GM11168 (cell line): ENCODE measurements around the gene SPNS3.

Source experiments
- in situ Hi-C: fragments of 300-500 bp; cut with MboI; formaldehyde crosslinking; loops from one replicate; pipeline ENCODE4 v1.12.0; 2022; ENCODE audit warnings: low sequenced_read_pairs; ENCODE audit not compliant: unreplicated experiment

The SPNS3 gene

DNA sequence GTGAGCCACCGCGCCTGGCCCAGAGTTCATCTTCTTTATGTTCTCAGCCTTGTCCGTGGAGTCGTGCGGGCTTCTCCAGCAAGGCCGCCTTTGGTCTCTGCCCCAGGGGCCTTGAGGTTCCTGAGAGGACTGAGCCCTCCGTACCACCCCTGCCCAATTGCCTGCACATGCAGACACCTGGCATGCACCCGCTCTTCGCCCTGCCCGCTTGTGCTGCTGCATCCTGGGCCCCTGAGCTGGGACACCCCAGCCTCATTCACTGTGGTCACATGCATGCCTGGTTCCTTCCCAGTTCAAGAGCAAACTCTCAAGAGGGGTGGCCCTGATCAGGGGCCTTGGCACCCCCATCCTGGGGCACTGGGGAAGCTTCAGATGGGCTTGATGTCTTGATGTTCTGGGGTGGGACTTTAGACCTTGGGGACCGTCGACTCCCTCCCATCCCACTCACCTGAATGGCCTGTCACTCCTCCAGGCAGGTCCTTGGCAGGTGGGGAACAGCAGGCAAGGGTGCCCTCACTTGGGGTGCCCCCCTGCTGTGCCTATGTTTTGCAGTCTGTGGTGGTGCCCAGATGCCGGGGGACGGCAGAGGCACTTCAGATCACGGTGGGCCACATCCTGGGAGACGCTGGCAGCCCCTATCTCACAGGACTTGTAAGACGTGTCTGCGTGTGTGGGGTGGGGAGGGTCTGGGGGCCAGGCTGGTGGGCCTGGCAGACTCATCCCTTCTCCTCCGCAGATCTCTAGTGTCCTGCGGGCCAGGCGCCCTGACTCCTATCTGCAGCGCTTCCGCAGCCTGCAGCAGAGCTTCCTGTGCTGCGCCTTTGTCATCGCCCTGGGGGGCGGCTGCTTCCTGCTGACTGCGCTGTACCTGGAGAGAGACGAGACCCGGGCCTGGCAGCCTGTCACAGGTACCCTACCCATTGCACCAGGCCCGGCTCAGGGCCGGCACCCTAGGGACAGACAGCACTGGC is 52.2 kb downstream of the SPNS3 start:
- in situ Hi-C loops, result no loop called here

DNA sequence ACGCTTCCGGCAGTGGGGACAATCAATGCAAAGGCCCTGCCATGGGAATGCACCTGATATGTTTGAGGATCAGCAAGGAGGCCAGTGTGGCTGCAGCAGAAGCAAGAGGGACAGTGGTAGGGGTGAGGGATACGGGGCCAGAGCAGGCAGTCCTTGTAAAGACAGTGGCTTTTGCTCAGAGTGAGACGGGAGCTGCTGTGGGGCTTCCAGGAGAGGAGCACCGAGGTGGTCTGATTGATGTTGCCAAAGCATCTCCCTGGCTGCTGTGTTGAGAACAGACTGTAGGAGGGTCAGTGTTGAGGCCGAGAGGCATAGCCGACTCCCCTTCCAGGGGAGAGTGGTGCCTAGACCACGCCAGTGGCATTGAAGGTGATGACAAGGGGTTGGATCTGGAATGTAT is 53.6 kb downstream of the SPNS3 start:
- in situ Hi-C loops, result no loop called here

DNA sequence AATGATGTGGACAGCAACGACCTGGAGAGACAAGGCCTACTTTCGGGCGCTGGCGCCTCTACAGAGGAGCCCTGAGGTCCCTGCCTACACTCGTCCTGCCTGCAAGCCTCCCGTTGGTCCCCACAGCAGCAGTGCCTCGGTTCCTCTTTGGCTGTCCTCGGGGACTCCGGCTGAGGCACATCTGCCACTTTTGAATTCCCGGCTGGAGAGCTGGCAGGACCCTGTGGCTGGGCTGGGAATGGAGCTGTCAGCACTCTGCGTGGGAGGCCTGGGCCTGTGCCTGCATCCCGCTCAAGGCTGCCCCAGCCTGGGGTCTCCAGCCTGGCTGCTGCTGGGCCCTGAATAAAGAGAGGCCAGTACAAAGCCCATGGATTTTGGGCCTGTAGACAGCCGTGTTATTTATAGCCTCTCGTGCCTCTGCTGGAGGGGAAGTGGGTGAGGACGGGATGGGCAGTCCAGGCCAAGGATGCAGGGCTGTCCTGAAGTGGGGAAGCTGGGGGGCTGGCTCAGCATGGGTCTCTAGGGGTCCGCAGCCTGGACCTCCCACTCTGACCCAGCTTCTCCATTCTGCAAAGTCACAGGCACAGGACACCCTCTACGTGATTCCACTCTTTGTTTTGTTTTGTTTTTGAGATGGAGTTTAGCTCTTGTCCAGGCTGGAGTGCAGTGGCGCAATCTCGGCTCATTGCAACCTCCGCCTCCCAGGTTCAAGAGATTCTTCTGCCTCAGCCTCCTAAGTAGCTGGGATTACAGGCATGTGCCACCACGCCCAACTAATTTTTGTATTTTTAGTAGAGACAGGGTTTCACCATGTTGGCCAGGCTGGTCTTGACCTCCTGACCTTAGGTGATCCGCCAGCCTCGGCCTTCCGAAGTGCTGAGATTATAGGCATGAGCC is 54.3 kb downstream of the SPNS3 start:
- in situ Hi-C loops, result no loop called here

DNA sequence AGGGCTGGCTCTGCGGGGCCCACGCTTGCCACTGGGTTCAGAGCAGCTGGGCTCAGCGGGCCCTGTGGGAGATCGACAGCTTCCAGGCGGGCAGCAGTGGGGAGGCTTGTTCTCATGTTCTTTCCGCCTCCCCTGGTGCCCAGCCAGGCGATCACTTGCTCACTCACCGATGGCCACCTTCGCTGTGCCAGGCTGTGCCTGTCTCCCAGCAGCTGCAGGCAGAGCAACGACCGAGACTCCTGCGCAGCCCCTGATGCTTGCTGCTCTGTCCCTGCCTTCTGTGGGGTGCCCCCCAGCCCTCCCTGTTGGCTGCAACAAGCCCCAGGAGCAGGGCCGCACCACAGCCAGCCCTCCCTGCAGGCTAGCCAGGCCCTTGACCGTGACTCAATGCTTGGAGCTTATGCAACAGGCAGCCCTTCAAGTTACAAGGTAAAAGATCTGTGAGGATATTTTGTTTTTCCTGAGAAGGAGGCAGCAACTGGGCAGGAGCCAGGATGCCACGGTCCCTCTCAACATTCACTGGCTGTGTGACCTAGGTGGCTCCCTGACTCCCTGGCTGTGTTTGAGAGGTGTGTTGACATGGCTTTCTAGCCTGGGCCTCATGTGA is 55.4 kb downstream of the SPNS3 start:
- in situ Hi-C loops, result no loop called here

DNA sequence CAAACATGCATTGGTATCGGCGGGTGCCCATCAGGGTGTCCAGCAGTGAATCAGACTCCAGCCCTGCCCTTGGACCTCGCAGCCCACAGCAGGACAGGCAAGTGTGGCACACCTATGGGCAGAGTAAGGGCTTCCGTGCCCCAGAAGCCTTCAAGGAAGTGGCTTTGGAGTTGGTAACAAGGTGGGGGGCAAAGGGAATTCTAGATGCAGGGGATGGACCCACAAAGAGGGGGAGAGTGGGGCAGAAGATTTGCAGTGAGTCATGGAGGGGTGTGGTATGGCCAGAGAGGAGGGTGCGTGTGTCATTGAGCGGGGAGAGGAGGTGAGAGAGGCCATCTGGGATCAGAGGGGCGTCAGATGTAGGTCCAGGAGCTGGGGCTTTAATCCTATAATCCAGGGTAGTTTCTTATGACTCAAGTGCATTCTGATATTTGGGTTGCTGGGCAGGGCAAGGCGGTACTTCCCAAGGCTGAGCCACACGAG is 56.4 kb downstream of the SPNS3 start:
- in situ Hi-C loops, result no loop called here

DNA sequence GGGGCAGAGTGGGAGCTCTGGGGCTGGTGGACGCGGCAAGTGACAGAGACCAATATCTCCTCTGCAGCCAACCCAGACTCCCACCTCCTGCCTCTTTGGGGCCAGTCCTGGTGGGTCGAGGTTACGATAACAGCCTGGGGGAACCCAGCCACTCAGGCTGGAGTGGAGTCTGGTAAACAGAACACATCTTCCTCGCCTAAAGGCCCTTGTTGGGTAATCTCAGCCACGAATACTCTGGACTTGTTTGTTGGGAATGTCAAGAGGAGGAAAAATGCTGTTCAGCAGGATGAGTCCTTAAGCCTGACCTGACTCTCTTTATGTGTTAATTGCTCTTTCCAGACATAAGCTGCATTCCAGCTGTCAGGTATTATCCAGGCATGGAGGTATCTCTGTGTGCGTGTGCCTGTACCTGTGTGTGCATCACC is 56.9 kb downstream of the SPNS3 start:
- in situ Hi-C loops, result no loop called here

DNA sequence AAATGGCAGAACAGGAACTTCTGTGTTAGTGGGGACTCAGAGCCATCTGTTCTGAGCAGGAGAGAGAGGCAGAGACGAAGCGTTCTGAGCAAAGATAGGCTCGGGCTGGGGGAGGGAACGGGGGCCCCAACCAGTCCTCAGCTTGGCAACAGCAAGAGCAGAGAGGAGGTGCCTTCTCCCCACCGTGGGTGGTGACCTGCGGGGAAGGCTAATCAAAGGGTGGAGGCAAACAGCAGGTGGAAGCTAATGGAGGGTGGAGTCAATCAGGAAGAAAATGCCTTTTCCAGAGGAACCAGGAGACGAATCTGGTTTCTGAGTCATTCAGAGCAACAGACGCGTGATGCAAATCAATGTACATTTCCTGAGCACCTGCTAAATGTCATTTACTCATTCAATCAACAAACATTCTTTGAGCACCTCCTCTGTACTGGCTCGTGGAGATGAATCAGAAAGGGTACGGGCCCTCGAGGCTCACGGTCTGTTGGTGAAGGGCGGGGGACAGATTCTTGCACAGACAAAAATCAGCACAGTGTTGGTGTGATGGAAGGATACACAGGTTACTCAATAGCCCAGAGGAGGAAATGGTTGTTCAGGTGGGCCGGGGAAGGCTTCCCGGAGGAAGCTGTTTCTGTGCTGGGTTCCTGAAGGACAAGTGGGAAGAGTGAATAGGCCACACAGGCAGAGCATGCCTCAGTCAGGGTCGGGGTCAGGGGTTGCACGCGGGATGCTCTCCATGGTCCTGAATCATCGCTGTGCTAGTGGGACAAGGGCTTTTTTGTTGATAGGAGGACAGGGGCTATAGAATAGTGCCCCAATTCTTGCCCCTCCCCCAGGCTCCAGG is 59.2 kb downstream of the SPNS3 start:
- in situ Hi-C loops, result no loop called here

DNA sequence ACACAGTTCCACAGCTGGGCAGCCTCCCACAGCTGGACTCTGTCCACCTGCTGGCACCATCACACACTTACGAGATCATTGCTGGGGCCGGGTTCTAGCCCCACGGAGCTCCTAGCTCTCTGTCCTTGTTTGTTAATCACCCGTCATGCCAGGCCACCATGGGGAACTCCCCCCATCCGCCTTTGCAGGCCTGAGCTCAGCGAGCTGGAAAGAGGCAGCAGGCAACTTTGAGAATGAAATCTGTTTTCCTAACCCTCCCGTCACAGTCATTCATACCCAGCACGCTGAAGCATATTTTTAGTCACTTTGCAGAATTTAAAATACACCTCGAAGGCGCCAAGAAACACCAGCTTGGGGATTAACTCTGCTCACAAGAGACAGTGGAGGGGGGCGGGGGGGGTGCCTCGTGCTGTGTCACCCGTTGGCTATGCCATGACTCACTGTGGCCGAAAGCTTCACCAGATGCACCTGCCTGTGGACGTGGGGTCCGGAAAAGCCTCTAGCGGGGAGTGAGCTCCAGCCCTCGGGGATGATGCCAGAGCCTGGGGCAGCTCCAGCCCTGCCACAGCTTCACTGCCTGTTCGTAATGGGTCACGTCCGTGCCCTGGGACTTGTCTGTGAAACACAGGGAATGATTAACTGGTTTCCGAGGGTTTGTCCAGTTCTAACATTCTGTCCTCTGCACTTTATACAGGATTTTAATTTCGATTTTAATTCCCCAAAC is 63.5 kb downstream of the SPNS3 start:
- in situ Hi-C loops, result no loop called here

DNA sequence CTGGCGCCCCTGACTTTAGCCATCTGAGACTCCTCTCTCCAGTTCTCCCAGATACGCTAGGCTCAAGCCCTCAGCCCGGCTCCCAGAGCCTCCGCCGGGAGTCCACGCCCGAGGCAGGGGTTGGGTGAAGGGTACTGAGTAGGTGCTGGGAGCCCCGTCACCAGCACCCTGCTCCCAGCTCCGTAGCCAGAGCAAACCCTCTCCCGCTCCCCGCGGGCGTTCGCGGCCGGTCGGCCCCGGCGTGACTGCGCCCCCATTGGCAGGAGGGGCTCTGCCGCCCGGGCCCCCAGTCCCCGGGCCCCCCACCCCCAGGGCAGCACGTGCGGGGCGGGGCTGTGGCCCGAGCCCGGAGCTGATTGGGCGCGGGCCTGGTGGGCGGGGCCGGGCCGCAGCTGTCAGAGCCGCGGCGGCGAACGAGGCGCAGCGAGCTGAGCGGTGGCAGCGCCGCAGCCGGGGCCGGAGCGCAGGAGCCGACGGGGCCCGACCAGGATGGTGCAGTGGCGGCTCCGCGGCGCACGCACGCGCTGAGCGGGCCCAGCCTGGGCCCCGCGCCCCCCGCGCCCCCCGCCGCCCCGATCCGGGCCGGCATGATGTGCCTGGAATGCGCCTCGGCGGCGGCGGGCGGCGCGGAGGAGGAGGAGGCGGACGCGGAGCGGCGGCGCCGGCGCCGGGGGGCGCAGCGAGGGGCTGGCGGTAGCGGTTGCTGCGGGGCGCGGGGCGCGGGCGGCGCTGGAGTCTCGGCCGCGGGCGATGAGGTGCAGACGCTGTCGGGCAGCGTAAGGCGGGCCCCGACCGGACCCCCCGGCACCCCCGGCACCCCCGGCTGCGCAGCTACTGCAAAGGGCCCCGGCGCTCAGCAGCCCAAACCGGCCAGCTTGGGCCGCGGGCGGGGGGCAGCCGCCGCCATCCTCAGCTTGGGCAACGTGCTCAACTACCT is 65.0 kb downstream of the SPNS3 start, which contains the start of gene SPNS2:
TSS of gene SPNS2 (plus strand) at position 421 of the 937 bp plus-strand sequence. CDS start at position 588, 167 bp downstream.
- in situ Hi-C loops, result no loop called here

DNA sequence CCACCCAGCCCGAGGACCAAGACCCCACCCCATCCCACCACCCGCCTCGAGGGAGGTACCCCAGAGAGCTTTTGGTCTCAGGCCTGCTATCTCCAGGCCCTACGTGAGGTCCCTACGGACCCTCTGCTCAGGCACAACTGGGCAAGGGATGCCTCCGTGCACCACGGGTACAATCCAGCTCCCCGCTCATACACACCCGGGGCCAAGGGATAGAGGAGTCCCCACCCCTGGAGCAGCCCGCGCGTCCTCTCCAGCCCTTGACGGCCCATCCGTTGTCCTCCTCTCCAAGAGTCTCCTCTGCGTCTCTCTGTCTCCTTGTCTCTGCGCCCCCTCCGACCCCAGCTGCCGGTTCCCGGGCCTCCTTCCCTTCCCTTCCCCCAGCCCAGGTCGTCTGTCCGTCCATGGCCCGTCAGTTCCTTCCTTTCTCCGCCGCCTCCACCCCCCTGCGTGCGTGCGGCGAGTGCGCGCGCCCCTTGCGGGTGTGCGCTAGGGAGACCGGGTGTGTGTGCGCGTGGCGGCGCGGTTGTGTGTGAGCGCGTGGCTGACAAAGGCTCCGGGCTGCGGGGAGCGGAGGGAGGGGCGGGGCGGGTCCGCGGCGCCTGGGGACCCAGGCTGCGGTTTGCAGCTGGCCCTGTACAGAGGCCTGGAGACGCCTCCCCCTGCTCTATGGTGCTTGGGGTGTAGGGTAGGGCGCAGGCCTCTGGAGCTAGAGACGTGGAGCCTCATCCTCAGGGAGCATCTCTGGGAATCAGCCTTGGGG is 65.9 kb downstream of the SPNS3 start:
- in situ Hi-C loops, result no loop called here

DNA sequence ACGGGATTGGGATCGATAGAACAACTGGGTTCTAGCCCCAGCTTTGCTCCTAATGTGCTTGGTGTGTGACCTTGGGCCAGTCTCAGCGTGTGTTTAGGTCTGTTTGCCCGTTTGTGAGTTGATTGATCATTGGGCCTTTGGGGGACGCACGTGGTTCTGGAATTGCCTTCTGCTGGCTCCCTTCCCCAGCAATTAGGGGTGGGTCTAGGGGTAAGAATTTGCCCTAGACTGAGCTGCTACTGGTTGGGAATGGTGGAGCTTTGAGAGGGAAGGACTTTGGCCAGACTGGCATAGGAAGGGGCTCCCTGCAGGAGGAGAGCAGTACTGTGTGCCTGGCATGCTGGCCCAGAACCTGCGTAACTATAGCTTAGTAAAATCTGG is 66.4 kb downstream of the SPNS3 start:
- in situ Hi-C loops, result no loop called here

DNA sequence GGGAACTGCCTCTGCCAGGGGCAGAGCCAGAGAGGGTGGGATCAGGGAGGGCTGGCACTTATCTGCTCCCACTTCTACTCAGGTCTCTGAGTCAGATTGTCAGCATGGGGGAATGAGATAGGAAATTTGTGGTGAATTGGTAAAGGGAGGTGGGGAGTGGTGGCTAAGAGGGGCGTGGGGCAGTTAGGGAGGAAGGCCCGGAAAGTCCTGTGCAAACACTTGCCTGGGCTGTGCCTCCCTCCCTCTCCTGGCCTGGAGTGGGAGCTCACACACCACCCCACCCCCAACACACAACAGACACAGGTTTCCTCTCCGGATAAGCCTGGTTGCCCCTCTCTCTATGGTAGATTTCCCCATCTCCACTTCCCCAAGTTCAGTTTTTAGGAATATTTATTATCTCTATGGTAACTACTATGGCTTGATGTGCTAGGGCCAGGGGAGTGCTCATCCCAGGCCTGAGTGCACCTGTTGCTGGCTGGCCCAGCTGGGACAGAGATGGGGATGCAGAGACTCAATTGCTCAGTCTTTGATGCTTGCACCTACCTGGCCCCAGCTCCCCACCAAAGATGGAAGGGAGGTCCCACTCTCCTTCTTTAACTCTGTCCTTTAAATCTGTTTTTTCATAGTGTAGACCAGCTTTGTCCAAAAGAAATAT is 67.7 kb downstream of the SPNS3 start:
- in situ Hi-C loops, result no loop called here

DNA sequence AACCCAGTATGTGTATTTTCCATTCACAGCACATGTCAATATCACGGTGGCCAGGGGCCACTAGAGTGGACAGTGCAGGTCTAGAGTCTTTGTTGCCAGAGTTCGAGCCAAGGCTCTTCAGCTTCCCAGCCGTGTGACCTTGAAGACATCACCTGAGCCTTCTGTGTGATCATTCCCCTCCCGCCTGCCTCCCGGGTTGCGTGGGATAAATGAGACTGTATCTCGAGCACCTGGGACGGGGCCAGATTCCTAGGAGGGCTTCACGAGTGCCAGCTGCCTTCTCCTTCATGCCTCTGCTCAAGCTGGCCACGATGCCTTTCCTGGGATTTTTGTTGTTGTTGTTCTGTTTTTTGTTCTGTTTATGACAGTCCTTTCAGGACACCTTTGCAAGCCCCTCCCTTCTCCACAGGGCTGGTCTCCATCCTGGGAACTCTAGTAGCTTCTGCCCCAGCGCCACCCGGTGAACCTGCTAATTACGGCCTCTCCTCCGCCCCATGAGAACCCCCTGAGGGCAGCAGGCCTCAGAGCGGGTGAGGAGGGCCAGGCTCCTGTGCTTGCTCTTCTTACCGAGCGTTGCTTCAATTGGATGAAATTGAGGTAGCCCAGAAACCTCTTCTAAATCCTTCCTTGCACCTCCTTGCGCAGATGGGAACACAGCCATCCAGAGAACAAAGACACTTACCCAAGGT is 68.9 kb downstream of the SPNS3 start:
- in situ Hi-C loops, result no loop called here

DNA sequence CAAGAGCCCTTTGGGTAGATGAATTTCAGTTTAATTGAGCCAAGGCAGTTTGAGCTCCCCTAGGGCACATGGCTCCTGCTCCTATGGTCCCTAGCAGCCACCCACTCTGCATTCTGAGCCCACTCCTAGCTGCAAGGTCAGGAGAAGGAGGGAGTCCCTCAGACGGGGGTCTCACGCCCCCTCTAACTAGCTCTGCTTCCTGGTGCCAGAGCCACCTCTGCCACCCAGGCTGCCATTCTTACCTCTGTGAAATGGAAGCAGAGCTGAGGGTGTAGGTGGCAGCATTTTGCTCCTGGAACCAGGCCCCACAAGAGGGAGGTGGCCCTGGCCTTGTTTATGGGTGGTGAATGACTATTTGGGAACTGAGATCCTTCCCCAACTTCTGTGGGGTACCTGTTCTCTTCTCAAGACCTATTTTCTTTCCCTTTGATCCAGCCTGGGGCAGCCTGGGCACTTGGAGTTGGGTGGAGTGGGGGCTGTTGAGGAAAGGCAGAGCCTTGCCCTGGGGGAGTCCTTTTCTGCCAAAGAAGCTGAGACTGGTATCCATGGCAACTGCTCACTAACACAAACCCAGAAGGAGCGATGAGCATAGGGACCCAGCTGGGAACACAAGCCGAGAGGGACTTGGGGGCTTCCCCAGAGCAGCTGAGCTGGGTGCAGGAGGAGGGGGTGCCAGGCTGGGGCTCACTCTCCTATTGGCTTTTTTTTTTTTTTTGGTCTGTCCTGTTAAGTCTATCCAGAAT is 69.7 kb downstream of the SPNS3 start:
- in situ Hi-C loops, result no loop called here

DNA sequence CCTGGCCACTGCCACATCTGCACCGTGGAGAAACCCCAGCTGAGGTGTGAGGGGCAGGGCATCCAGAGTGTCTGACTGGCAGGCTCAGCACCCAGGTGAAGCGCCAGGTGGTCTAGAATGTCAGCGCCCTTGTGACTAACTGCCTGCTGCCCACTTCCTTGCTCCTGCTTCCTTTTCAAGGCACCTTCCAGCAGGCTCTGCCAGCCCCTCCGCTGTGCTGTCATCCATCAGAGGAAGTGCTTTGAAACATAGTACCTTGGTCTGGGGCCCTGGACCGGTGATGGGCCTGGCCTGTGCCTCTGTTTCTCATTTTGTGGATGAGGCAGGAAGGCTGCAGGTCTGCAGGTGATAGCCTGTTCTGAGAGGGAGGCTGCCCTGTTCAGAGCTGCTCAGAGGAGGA is 70.4 kb downstream of the SPNS3 start:
- in situ Hi-C loops, result no loop called here
